ENCODE data around the gene MTHFD1. TPM values are rescaled to one million over a fixed set of nuclear protein-coding genes. Genes with fewer than 3 reads are reported as not detected.

The MTHFD1 gene
- polyA plus RNA-seq, 1 donor (not counting 4 experiments of a cell fraction or from before 2014, with no cell fraction given): 63.2 TPM

- peaks cover 29% of the 10 kb centered on the region for H3K79me2 ChIP-seq (ENCODE audit: control insufficient read depth, insufficient read depth, low read length)
- dilution Hi-C loops (cut with MboI; ENCODE audit: extremely low pct_ligation_motif_present, low sequenced_read_pairs): no loop called here
- no peak for DNase-seq (ENCODE audit: low read depth, low spot score)
These were observed 17.1 kb downstream of the MTHFD1 start for GRCh38 chr14:64405295-64405694.

GRCh38 chr14:64407329-64407728, 19.2 kb downstream of the MTHFD1 start:
- H3K9me3 ChIP-seq (ENCODE audit: control insufficient read depth, low read depth, low read length): no peaks in the 10 kb centered on the region
- H3K27ac ChIP-seq (ENCODE audit: control insufficient read depth, insufficient read depth, low read length): no peak overlapping the region
- no peaks in the 10 kb centered on the region for H4K20me1 ChIP-seq (ENCODE audit: control insufficient read depth, extremely low read depth, insufficient read depth, low read length)
- TF ChIP-seq CTCF (optimal IDR thresholded peaks at IDR 0.05 in 1 of 3, IDR thresholded peaks at IDR 0.05 in 1 of 3, conservative IDR thresholded peaks at IDR 0.05 in 1 of 3; ENCODE audit: extremely low read depth in 1 of 3, insufficient read depth in 2 of 3, low read length in 3 of 3) (no peak), EZH2 (IDR thresholded peaks at IDR 0.05; ENCODE audit: low read length) (no peak)
- peaks cover 13 to 14% of the 10 kb centered on the region in 2 experiments for H3K36me3 ChIP-seq (ENCODE audit: control insufficient read depth in 2 of 2, extremely low read depth in 1 of 2, insufficient read depth in 2 of 2, low read length in 2 of 2)
- H3K4me2 ChIP-seq (ENCODE audit: control insufficient read depth, extremely low read depth, insufficient read depth, low read depth, low read length): no peak overlapping the region
- H3K27me3 ChIP-seq (ENCODE audit: control insufficient read depth, extremely low read depth, insufficient read depth, low read length): no peaks in the 10 kb centered on the region
- FAIRE-seq (no peak), DNase-seq (ENCODE audit: low read depth, low spot score) (no peak)
- H3K79me2 ChIP-seq (ENCODE audit: control insufficient read depth, insufficient read depth, low read length): peaks cover 29% of the 10 kb centered on the region
- dilution Hi-C loops (cut with MboI; ENCODE audit: extremely low pct_ligation_motif_present, low sequenced_read_pairs): no loop called here
- no peak overlapping the region for H2AFZ ChIP-seq (ENCODE audit: control insufficient read depth, low read length)
- H3K9me1 ChIP-seq (ENCODE audit: control insufficient read depth, extremely low read depth, insufficient read depth, low read length): no peaks in the 10 kb centered on the region
- H3K4me3 ChIP-seq (ENCODE audit: control insufficient read depth in 2 of 3, extremely low read depth in 1 of 3, insufficient read depth in 2 of 3, low read depth in 1 of 3, low read length in 3 of 3): no peak overlapping the region
- H3K9ac ChIP-seq (ENCODE audit: control insufficient read depth, extremely low read depth, insufficient read depth, low read length): no peak overlapping the region
- peaks cover 6% of the 10 kb centered on the region for H3K4me1 ChIP-seq (ENCODE audit: control insufficient read depth, extremely low read depth, insufficient read depth, low read length)

More at GRCh38 chr14:64405295-64405694, 17.1 kb downstream of the MTHFD1 start:
- no peak overlapping the region for H3K4me3 ChIP-seq (ENCODE audit: control insufficient read depth in 2 of 3, extremely low read depth in 1 of 3, insufficient read depth in 2 of 3, low read depth in 1 of 3, low read length in 3 of 3)
- FAIRE-seq: no peak
- no peak overlapping the region for H3K27ac ChIP-seq (ENCODE audit: control insufficient read depth, insufficient read depth, low read length)
- no peak overlapping the region for H2AFZ ChIP-seq (ENCODE audit: control insufficient read depth, low read length)
- TF ChIP-seq CTCF (optimal IDR thresholded peaks at IDR 0.05 in 1 of 3, IDR thresholded peaks at IDR 0.05 in 1 of 3, conservative IDR thresholded peaks at IDR 0.05 in 1 of 3; ENCODE audit: extremely low read depth in 1 of 3, insufficient read depth in 2 of 3, low read length in 3 of 3): no peak
- no peak for TF ChIP-seq EZH2 (IDR thresholded peaks at IDR 0.05; ENCODE audit: low read length)
- H3K9me1 ChIP-seq (ENCODE audit: control insufficient read depth, extremely low read depth, insufficient read depth, low read length): no peaks in the 10 kb centered on the region
- no peak overlapping the region for H3K4me2 ChIP-seq (ENCODE audit: control insufficient read depth, extremely low read depth, insufficient read depth, low read depth, low read length)
- peaks cover 10 to 11% of the 10 kb centered on the region in 2 experiments for H3K36me3 ChIP-seq (ENCODE audit: control insufficient read depth in 2 of 2, extremely low read depth in 1 of 2, insufficient read depth in 2 of 2, low read length in 2 of 2)
- no peak overlapping the region for H3K9ac ChIP-seq (ENCODE audit: control insufficient read depth, extremely low read depth, insufficient read depth, low read length)
- no peaks in the 10 kb centered on the region for H4K20me1 ChIP-seq (ENCODE audit: control insufficient read depth, extremely low read depth, insufficient read depth, low read length)
- no peaks in the 10 kb centered on the region for H3K27me3 ChIP-seq (ENCODE audit: control insufficient read depth, extremely low read depth, insufficient read depth, low read length)
- no peaks in the 10 kb centered on the region for H3K9me3 ChIP-seq (ENCODE audit: control insufficient read depth, low read depth, low read length)
- peaks cover 6% of the 10 kb centered on the region for H3K4me1 ChIP-seq (ENCODE audit: control insufficient read depth, extremely low read depth, insufficient read depth, low read length)
